ENCODE measurements around the gene MXRA8. TPM values are rescaled to one million over a fixed set of nuclear protein-coding genes. Genes with fewer than 3 reads are reported as not detected.
"Not testable (repeated sequence)": the region's sequence is repeated elsewhere in the genome, so short reads cannot be mapped to it uniquely, and the experiment has no call there.

Gene MXRA8
- total RNA-seq = 0.21 TPM in 1 of 2 replicates, not detected in the other

GRCh38 chr1:1358433-1359271 is at the start of gene MXRA8:
Gene MXRA8 (minus strand): TSS chr1:1358555. CDS start chr1:1358504, 51 bp downstream.
- DNase-seq (ENCODE audit: low spot score) = no peak
- H3K4me3 Mint-ChIP-seq (ENCODE audit: low read depth) = no peak within 1 kb of the TSS
- intact Hi-C loops (cut with micrococcal nuclease) = no loop called here

GRCh38 chr1:1407636-1408318 is 49.4 kb upstream of the MXRA8 start:
- Mint-ChIP-seq H3K4me1 (ENCODE audit: low read depth) (peaks cover 21% of the 10 kb centered on the region), H3K4me3 (ENCODE audit: low read depth) (peak overlapping the region; percentile 88), H3K9me3 (no peaks in the 10 kb centered on the region), H3K27ac (peak overlapping the region; percentile 73), H3K36me3 (ENCODE audit: low read depth) (peaks cover 54% of the 10 kb centered on the region), H3K27me3 (ENCODE audit: low read depth) (no peaks in the 10 kb centered on the region)
- no peak for DNase-seq (ENCODE audit: low spot score)
- intact Hi-C loops (cut with micrococcal nuclease) = loop anchor here (1.0 to 10.0 kb wide), 5 partner anchors 8 to 1147 kb away; partner anchors contain the start of genes ATAD3B, AURKAIP1, CCNL2 and TNFRSF14

More at GRCh38 chr1:1358433-1359271, at the start of gene MXRA8:
- H3K36me3 Mint-ChIP-seq (ENCODE audit: low read depth) = no peaks in the 10 kb centered on the region
- peaks cover 6% of the 10 kb centered on the region for H3K4me1 Mint-ChIP-seq (ENCODE audit: low read depth)
- H3K27me3 Mint-ChIP-seq (ENCODE audit: low read depth) = peaks cover 20% of the 10 kb centered on the region
- H3K9me3 Mint-ChIP-seq = no peaks in the 10 kb centered on the region
- H3K27ac Mint-ChIP-seq = no peak within 1 kb of the TSS

GRCh38 chr1:1406821-1407635 is 48.7 kb upstream of the MXRA8 start, which contains the start of gene MRPL20:
Gene MRPL20 (minus strand): TSS chr1:1407293. CDS start chr1:1407217, 76 bp downstream.
- intact Hi-C loops (cut with micrococcal nuclease) = loop anchor here (1.0 to 10.0 kb wide), 5 partner anchors 8 to 1148 kb away; partner anchors contain the start of genes ATAD3B, AURKAIP1, CCNL2 and TNFRSF14
- peak; percentile 96 for DNase-seq (ENCODE audit: low spot score)
- Mint-ChIP-seq H3K27ac (peak within 1 kb of the TSS; percentile 89), H3K9me3 (no peaks in the 10 kb centered on the region), H3K4me1 (ENCODE audit: low read depth) (peaks cover 23% of the 10 kb centered on the region), H3K36me3 (ENCODE audit: low read depth) (peaks cover 61% of the 10 kb centered on the region), H3K27me3 (ENCODE audit: low read depth) (no peaks in the 10 kb centered on the region), H3K4me3 (ENCODE audit: low read depth) (peak within 1 kb of the TSS; percentile 88)

- Mint-ChIP-seq H3K4me1 (ENCODE audit: low read depth) (peaks cover 26% of the 10 kb centered on the region), H3K27ac (peak overlapping the region; percentile 77), H3K4me3 (ENCODE audit: low read depth) (peak overlapping the region; percentile 87), H3K9me3 (no peaks in the 10 kb centered on the region), H3K27me3 (ENCODE audit: low read depth) (no peaks in the 10 kb centered on the region), H3K36me3 (ENCODE audit: low read depth) (peaks cover 69% of the 10 kb centered on the region)
- no peak for DNase-seq (ENCODE audit: low spot score)
- intact Hi-C loops (cut with micrococcal nuclease) = loop anchor here (2.0 to 10.0 kb wide), 3 partner anchors 36 to 1149 kb away; partner anchors contain the start of genes ATAD3B and TNFRSF14
These were observed 47.9 kb upstream of the MXRA8 start for GRCh38 chr1:1406101-1406820.

- DNase-seq (ENCODE audit: low spot score) = no peak
- Mint-ChIP-seq H3K36me3 (ENCODE audit: low read depth) (peaks cover 76% of the 10 kb centered on the region), H3K4me3 (ENCODE audit: low read depth) (peak overlapping the region; percentile 4), H3K4me1 (ENCODE audit: low read depth) (peaks cover 33% of the 10 kb centered on the region), H3K9me3 (no peaks in the 10 kb centered on the region), H3K27ac (no peak overlapping the region), H3K27me3 (ENCODE audit: low read depth) (no peaks in the 10 kb centered on the region)
- intact Hi-C loops (cut with micrococcal nuclease) = loop anchor here (10.0 kb wide), 1 partner anchor 1151 kb away; the partner anchor contains the start of gene TNFRSF14
These were observed 45.3 kb upstream of the MXRA8 start for GRCh38 chr1:1403653-1404052.

- intact Hi-C loops (cut with micrococcal nuclease) = loop anchor here (10.0 kb wide), 1 partner anchor 1152 kb away; the partner anchor contains the start of gene TNFRSF14
- DNase-seq (ENCODE audit: low spot score); H3K9me3 Mint-ChIP-seq; H3K27ac Mint-ChIP-seq; H3K4me3 Mint-ChIP-seq (ENCODE audit: low read depth); H3K27me3 Mint-ChIP-seq (ENCODE audit: low read depth): not testable (repeated sequence)
- Mint-ChIP-seq H3K4me1 (ENCODE audit: low read depth) (peaks cover 33% of the 10 kb centered on the region), H3K36me3 (ENCODE audit: low read depth) (peaks cover 78% of the 10 kb centered on the region)
These were observed 44.6 kb upstream of the MXRA8 start for GRCh38 chr1:1402901-1403392.

- Mint-ChIP-seq H3K4me3 (ENCODE audit: low read depth) (peak overlapping the region; percentile 56), H3K36me3 (ENCODE audit: low read depth) (peaks cover 81% of the 10 kb centered on the region), H3K9me3 (no peaks in the 10 kb centered on the region), H3K27ac (peak overlapping the region; percentile 60), H3K27me3 (ENCODE audit: low read depth) (no peaks in the 10 kb centered on the region), H3K4me1 (ENCODE audit: low read depth) (peaks cover 37% of the 10 kb centered on the region)
- intact Hi-C loops (cut with micrococcal nuclease) = loop anchor here (10.0 kb wide), 1 partner anchor 1153 kb away; the partner anchor contains the start of gene TNFRSF14
- no peak for DNase-seq (ENCODE audit: low spot score)
These were observed 43.9 kb upstream of the MXRA8 start for GRCh38 chr1:1402072-1402900.

GRCh38 chr1:1401457-1402010 is 43.2 kb upstream of the MXRA8 start:
- Mint-ChIP-seq H3K36me3 (ENCODE audit: low read depth) (peaks cover 77% of the 10 kb centered on the region), H3K27ac (peak overlapping the region; percentile 16), H3K9me3 (no peaks in the 10 kb centered on the region), H3K4me3 (ENCODE audit: low read depth) (peak overlapping the region; percentile 56), H3K27me3 (ENCODE audit: low read depth) (no peaks in the 10 kb centered on the region), H3K4me1 (ENCODE audit: low read depth) (peaks cover 37% of the 10 kb centered on the region)
- intact Hi-C loops (cut with micrococcal nuclease) = loop anchor here (10.0 kb wide), 1 partner anchor 1153 kb away; the partner anchor contains the start of gene TNFRSF14
- no peak for DNase-seq (ENCODE audit: low spot score)

GRCh38 chr1:1400576-1401456 is 42.5 kb upstream of the MXRA8 start:
- Mint-ChIP-seq H3K27me3 (ENCODE audit: low read depth) (no peaks in the 10 kb centered on the region), H3K9me3 (no peaks in the 10 kb centered on the region), H3K36me3 (ENCODE audit: low read depth) (peaks cover 72% of the 10 kb centered on the region), H3K27ac (peak overlapping the region; percentile 74), H3K4me3 (ENCODE audit: low read depth) (peak overlapping the region; percentile 90), H3K4me1 (ENCODE audit: low read depth) (peaks cover 34% of the 10 kb centered on the region)
- intact Hi-C loops (cut with micrococcal nuclease) = loop anchor here (10.0 kb wide), 1 partner anchor 1154 kb away; the partner anchor contains the start of gene TNFRSF14
- no peak for DNase-seq (ENCODE audit: low spot score)

All from activated T-helper 2 cell treated with anti-CD3 and anti-CD28 coated beads, Interferon-gamma antibody, Interleukin-2, Interleukin-4, amounts not matched to agents 10 μg/mL and 5 μg/mL and 100 μg/mL, durations not matched to agents 14 hours and 24 hours and 36 hours (primary cell).